Measurements from ENCODE around the gene POTEH. TPM values are rescaled to one million over a fixed set of nuclear protein-coding genes. Genes with fewer than 3 reads are reported as not detected.

Gene POTEH
- total and polyA plus RNA-seq, 12 donors: not detected

Other genes with a start within 250 kb of the POTEH start
- not detected for gene OR11H1, start 161.8 kb upstream of the POTEH start, total RNA-seq
- not detected for gene OR11H1, start 161.8 kb upstream of the POTEH start, polyA plus RNA-seq